ENCODE results near the gene PREX1.

DNA sequence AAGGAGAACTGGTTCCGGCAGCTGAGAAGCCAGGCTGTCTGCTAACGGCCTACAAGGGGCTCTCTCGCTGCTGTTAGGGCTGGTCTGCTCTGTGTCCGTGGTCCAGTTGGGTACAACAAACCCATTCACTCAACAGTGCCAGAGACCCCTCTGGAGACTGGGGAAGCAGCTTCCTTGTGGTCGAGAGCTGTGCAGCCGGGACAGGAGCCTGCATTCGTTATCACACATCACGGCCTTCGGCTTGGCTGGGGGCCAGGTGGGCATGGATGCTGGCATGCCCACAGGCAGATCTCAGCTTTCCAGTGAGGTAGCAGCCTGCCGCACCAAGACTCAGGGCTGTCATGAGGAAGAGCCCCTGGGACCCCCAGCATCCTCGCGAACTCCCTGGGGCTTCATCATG is 124.7 kb downstream of the PREX1 start:
- TF ChIP-seq, protein P1, sequence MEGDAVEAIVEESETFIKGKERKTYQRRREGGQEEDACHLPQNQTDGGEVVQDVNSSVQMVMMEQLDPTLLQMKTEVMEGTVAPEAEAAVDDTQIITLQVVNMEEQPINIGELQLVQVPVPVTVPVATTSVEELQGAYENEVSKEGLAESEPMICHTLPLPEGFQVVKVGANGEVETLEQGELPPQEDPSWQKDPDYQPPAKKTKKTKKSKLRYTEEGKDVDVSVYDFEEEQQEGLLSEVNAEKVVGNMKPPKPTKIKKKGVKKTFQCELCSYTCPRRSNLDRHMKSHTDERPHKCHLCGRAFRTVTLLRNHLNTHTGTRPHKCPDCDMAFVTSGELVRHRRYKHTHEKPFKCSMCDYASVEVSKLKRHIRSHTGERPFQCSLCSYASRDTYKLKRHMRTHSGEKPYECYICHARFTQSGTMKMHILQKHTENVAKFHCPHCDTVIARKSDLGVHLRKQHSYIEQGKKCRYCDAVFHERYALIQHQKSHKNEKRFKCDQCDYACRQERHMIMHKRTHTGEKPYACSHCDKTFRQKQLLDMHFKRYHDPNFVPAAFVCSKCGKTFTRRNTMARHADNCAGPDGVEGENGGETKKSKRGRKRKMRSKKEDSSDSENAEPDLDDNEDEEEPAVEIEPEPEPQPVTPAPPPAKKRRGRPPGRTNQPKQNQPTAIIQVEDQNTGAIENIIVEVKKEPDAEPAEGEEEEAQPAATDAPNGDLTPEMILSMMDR (IDR thresholded peaks at IDR 0.05), result no peak
- TF ChIP-seq EP300 (IDR thresholded peaks at IDR 0.05) (no peak), POLR2A (IDR thresholded peaks at IDR 0.05) (no peak), POLR2AphosphoS5 (IDR thresholded peaks at IDR 0.05) (no peak)
